ENCODE measurements around the gene SNAPIN. TPM values are rescaled to one million over a fixed set of nuclear protein-coding genes. Genes with fewer than 3 reads are reported as not detected.

The SNAPIN gene
- total RNA-seq, 1 experiment from 2014 or later = 82.0 TPM

Small RNAs within 50 kb of the gene (microRNA-seq; reads per million reads assigned to microRNA genes)
- not detected for gene MIR8083 (ENCODE audit: unreplicated experiment)

Other genes with a start within 250 kb of the SNAPIN start
- gene S100A7A, start 242.2 kb upstream of the SNAPIN start, total RNA-seq (2014; rRNA removed) = not detected in 2 replicates
- not detected in 2 replicates for gene S100A7, start 198.1 kb upstream of the SNAPIN start, total RNA-seq (2014; rRNA removed)
- 1,818 and 2,572 TPM in 2 replicates for gene S100A6, start 122.7 kb upstream of the SNAPIN start, total RNA-seq (2014; rRNA removed)
- gene S100A5, start 117.8 kb upstream of the SNAPIN start, total RNA-seq (2014; rRNA removed) = 2.5 and 6.3 TPM in 2 replicates
- 32.2 and 55.8 TPM in 2 replicates for gene S100A4, start 112.9 kb upstream of the SNAPIN start, total RNA-seq (2014; rRNA removed)
- 4.6 and 7.9 TPM in 2 replicates for gene S100A3, start 109.4 kb upstream of the SNAPIN start, total RNA-seq (2014; rRNA removed)
- 358 and 373 TPM in 2 replicates for gene S100A2, start 92.9 kb upstream of the SNAPIN start, total RNA-seq (2014; rRNA removed)
- 1,254 and 1,288 TPM in 2 replicates for gene S100A16, start 45.6 kb upstream of the SNAPIN start, total RNA-seq (2014; rRNA removed)
- 462 and 536 TPM in 2 replicates for gene S100A14, start 42.4 kb upstream of the SNAPIN start, total RNA-seq (2014; rRNA removed)
- 307 and 350 TPM in 2 replicates for gene S100A13, start 31.2 kb upstream of the SNAPIN start, total RNA-seq (2014; rRNA removed)
- gene S100A1, start 30.3 kb upstream of the SNAPIN start, total RNA-seq (2014; rRNA removed) = 0.29 TPM in 1 of 2 replicates, not detected in the other
- 101 and 112 TPM in 2 replicates for gene CHTOP, start 24.6 kb upstream of the SNAPIN start, total RNA-seq (2014; rRNA removed)
- gene ILF2, start 12.3 kb downstream of the SNAPIN start, total RNA-seq (2014; rRNA removed) = 398 and 439 TPM in 2 replicates
- gene NPR1, start 20.0 kb downstream of the SNAPIN start, total RNA-seq (2014; rRNA removed) = 0.46 and 0.84 TPM in 2 replicates
- gene INTS3, start 69.3 kb downstream of the SNAPIN start, total RNA-seq (2014; rRNA removed) = 46.5 and 57.4 TPM in 2 replicates
- gene SLC27A3, start 116.7 kb downstream of the SNAPIN start, total RNA-seq (2014; rRNA removed) = 6.3 and 9.2 TPM in 2 replicates

Data from PC-3 (cell line).